Psoas muscle (tissue), 8 donors: ENCODE data around the gene PCGF2. TPM values are rescaled to one million over a fixed set of nuclear protein-coding genes. Genes with fewer than 3 reads are reported as not detected.

Experiments
- ATAC-seq, 4 donors: fragments of 200-7000 bp; cut with Tn5 transposase; one replicate each; pipeline ENCODE4 v1.9.1; 2020; ENCODE audit warnings: moderate library complexity in 3 of 4, mild to moderate bottlenecking in 2 of 4
- DNase-seq, 2 donors: peaks; one replicate each; pipeline ENCODE4 v3.0.0-alpha.2; 2020
- H3K27ac ChIP-seq: fragments of 200-600 bp; one replicate; pipeline ENCODE4 v1.8.0; 2022
- H3K27me3 ChIP-seq, 3 donors: fragments of 200-600 bp in 1 of 3; one replicate each; pipeline versions ENCODE4 v1.6.1 to v1.8.0; 2013 to 2022; ENCODE audit warnings: low read length in 2 of 3, mild to moderate bottlenecking in 2 of 3, moderate library complexity in 1 of 3; ENCODE audit not compliant: insufficient read depth in 3 of 3
- H3K36me3 ChIP-seq, 2 donors: fragments of 200-600 bp in 1 of 2; one replicate each; pipeline versions ENCODE4 v1.6.1 to v1.8.0; 2013 to 2022; ENCODE audit warnings: low read depth in 1 of 2, mild to moderate bottlenecking in 1 of 2, moderate library complexity in 1 of 2; ENCODE audit not compliant: insufficient read depth in 1 of 2
- H3K4me1 ChIP-seq: fragments of 200-600 bp; one replicate; pipeline ENCODE4 v1.8.0; 2022
- H3K4me3 ChIP-seq: fragments of 200-600 bp; one replicate; pipeline ENCODE4 v1.8.0; 2022; ENCODE audit warnings: mild to moderate bottlenecking
- H3K9me3 ChIP-seq: fragments of 200-600 bp; one replicate; pipeline ENCODE4 v1.8.0; 2022
- WGBS, 3 donors: extraction: QIAGEN DNeasy Blood & Tissue Kit; methylation state at CpG; one replicate each; pipeline versions ENCODE4 v1.1.6 to v1.1.7; 2013; 5-methylcytosine and 5-hydroxymethylcytosine counted together
- intact Hi-C, 2 donors: fragments of 100-400 bp; cut with DNase I; formaldehyde crosslinking; loops; one replicate each; pipeline versions ENCODE4 v1.11.0 to v1.14.2; 2022
- polyA plus RNA-seq, 3 donors: library from polyadenylated mRNA; stranded (reverse); fragments of 200-250 nt; gene quantifications; one replicate each; pipeline ENCODE4 v1.2.3, GENCODE V29; 2013
- total RNA-seq, 4 donors: library from RNA; stranded (reverse); fragmentation: NEBNext Ultra II Directional in 2 of 4; extraction: Animal tissue kit (Norgen Biotek cat#: 25700) in 2 of 4; gene quantifications; one replicate each; pipeline versions ENCODE4 v1.2.1 to v1.2.4, GENCODE V29; 2021 to 2023
- TF ChIP-seq, protein P1 (sequence below): fragments of 200-600 bp; IDR thresholded peaks from one replicate; pipeline ENCODE4 v1.8.0; 2022; ENCODE audit warnings: antibody characterized with exemption
- donor health status: healthy with polysubstance abuse.
- donor health status: DM: no; HTN: no; CAD: no; lungs with moderate emphysema.
- donor health status: Bipolar disorder and iron deficiency.
- donor health status: healthy.
- donor health status: DM: yes; HTN: yes; CAD: no.
- donor health status: DM: no; HTN: no; CAD: no.
- donor health status: DM: no; HTN: no; CAD: no.
- donor health status: DM: yes; HTN: yes; CAD: no.

Gene PCGF2
- total and polyA plus RNA-seq, 7 donors, result 3.3 to 10.8 (median 7.1) TPM

GRCh38 chr17:38713456-38714075 is 34.6 kb downstream of the PCGF2 start:
- H3K27me3 ChIP-seq, result no peaks in the 10 kb centered on the region
- intact Hi-C loops, result no loop called here
- DNase-seq (no peak), ATAC-seq (no peak)
- peaks cover 39% of the 10 kb centered on the region for H3K4me1 ChIP-seq
- no peak overlapping the region for H3K27ac ChIP-seq
- no peaks in the 10 kb centered on the region for H3K9me3 ChIP-seq
- TF ChIP-seq, protein P1, sequence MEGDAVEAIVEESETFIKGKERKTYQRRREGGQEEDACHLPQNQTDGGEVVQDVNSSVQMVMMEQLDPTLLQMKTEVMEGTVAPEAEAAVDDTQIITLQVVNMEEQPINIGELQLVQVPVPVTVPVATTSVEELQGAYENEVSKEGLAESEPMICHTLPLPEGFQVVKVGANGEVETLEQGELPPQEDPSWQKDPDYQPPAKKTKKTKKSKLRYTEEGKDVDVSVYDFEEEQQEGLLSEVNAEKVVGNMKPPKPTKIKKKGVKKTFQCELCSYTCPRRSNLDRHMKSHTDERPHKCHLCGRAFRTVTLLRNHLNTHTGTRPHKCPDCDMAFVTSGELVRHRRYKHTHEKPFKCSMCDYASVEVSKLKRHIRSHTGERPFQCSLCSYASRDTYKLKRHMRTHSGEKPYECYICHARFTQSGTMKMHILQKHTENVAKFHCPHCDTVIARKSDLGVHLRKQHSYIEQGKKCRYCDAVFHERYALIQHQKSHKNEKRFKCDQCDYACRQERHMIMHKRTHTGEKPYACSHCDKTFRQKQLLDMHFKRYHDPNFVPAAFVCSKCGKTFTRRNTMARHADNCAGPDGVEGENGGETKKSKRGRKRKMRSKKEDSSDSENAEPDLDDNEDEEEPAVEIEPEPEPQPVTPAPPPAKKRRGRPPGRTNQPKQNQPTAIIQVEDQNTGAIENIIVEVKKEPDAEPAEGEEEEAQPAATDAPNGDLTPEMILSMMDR, result no peak
- H3K36me3 ChIP-seq, result peaks cover 0 to 97% of the 10 kb centered on the region in 2 donors
- no peak overlapping the region for H3K4me3 ChIP-seq
- WGBS, 3 donors, result 66 to 76% (median 70%) methylated on average over 11 of the region's 11 CpGs

DNA sequence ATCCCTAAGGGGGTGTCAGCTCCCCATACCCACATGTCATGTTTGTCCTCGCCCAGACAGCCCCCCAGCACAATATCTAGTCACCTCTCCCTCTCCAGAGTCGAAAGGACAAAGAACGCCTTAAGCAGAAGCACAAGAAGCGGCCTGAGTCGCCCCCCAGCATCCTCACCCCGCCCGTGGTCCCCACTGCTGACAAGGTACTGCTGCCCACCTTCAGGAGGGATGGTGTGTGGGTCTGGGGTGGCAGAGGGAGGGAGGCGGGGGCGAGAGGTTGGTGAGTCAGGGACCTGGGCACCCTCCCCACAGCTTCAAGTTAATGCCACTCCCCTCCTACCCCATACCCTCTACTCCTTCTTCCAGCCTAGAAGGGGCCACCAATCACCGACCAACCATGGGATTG is 35.5 kb downstream of the PCGF2 start:
- H3K4me3 ChIP-seq, result no peak overlapping the region
- WGBS, 3 donors, result 91 to 96% (median 96%) methylated on average over 10 of the region's 10 CpGs
- ATAC-seq (no peak), DNase-seq (no peak)
- peaks cover 0 to 97% of the 10 kb centered on the region in 2 donors for H3K36me3 ChIP-seq
- no peaks in the 10 kb centered on the region for H3K27me3 ChIP-seq
- peaks cover 45% of the 10 kb centered on the region for H3K4me1 ChIP-seq
- peak overlapping the region; percentile 58 for H3K27ac ChIP-seq
- TF ChIP-seq, protein P1, result no peak
- H3K9me3 ChIP-seq, result no peaks in the 10 kb centered on the region
- intact Hi-C loops, result no loop called here

- no peaks in the 10 kb centered on the region for H3K9me3 ChIP-seq
- no peaks in the 10 kb centered on the region for H3K27me3 ChIP-seq
- TF ChIP-seq, protein P1, result no peak
- H3K36me3 ChIP-seq, result peaks cover 0 to 95% of the 10 kb centered on the region in 2 donors
- WGBS, 3 donors, result 49 to 62% (median 52%) methylated on average over 26 of the region's 26 CpGs
- no peak overlapping the region for H3K4me3 ChIP-seq
- intact Hi-C loops, result loop anchor here in 1 of 2 donors (2.0 kb wide), 1 partner anchor 17 kb away; no protein-coding TSS in a partner anchor
- DNase-seq, result no peak
- peaks cover 50% of the 10 kb centered on the region for H3K4me1 ChIP-seq
- peak overlapping the region; percentile 58 for H3K27ac ChIP-seq
- ATAC-seq, result peak; percentile 46 to 73 (median 58)
These were observed 36.2 kb downstream of the PCGF2 start for GRCh38 chr17:38711792-38712571.

GRCh38 chr17:38710985-38711384 is 37.2 kb downstream of the PCGF2 start:
- ATAC-seq (no peak), DNase-seq (no peak)
- 76 to 84% (median 77%) methylated on average over 5 of the region's 5 CpGs for WGBS, 3 donors
- intact Hi-C loops, result loop anchor here in 1 of 2 donors (2.0 kb wide), 1 partner anchor 18 kb away; no protein-coding TSS in a partner anchor
- peaks cover 0 to 85% of the 10 kb centered on the region in 2 donors for H3K36me3 ChIP-seq
- peaks cover 54% of the 10 kb centered on the region for H3K4me1 ChIP-seq
- TF ChIP-seq, protein P1, result no peak
- H3K27ac ChIP-seq, result peak overlapping the region; percentile 83
- no peaks in the 10 kb centered on the region for H3K27me3 ChIP-seq
- H3K9me3 ChIP-seq, result no peaks in the 10 kb centered on the region
- peak overlapping the region; percentile 6 for H3K4me3 ChIP-seq
